Heart right ventricle (tissue), 16 donors: ENCODE results near the gene ATR. TPM values are rescaled to one million over a fixed set of nuclear protein-coding genes. Genes with fewer than 3 reads are reported as not detected.

Source experiments
- ATAC-seq, 8 donors: fragments of 200-7000 bp; cut with Tn5 transposase; one replicate each; pipeline ENCODE4 v1.9.1; 2020; ENCODE audit warnings: mild to moderate bottlenecking in 8 of 8, moderate library complexity in 8 of 8, moderate number of reproducible peaks in 1 of 8
- DNase-seq, 2 donors: peaks; one replicate each; pipeline ENCODE4 v3.0.0-alpha.2; 2020
- H3K27ac ChIP-seq, 10 donors: fragments of 200-600 bp; sonication (generic) in 2 of 10; one replicate each; pipeline versions ENCODE4 v1.5.0 to v1.8.0; 2020 to 2022; ENCODE audit warnings: mild to moderate bottlenecking in 3 of 10
- H3K27me3 ChIP-seq, 7 donors: fragments of 200-600 bp; one replicate each; pipeline ENCODE4 v1.8.0; 2021 to 2022; ENCODE audit warnings: mild to moderate bottlenecking in 2 of 7
- H3K36me3 ChIP-seq, 9 donors: fragments of 200-600 bp; sonication (generic) in 1 of 9; one replicate each; pipeline versions ENCODE4 v1.5.0 to v1.8.0; 2020 to 2022; ENCODE audit warnings: mild to moderate bottlenecking in 2 of 9
- H3K4me1 ChIP-seq, 9 donors: fragments of 200-600 bp; sonication (generic) in 1 of 9; one replicate each; pipeline versions ENCODE4 v1.5.0 to v1.8.0; 2020 to 2022; ENCODE audit warnings: mild to moderate bottlenecking in 4 of 9
- H3K4me3 ChIP-seq, 10 donors: fragments of 200-600 bp; sonication (generic) in 2 of 10; one replicate each; pipeline versions ENCODE4 v1.5.0 to v1.8.0; 2020 to 2022; ENCODE audit warnings: mild to moderate bottlenecking in 7 of 10, moderate library complexity in 2 of 10
- H3K9me3 ChIP-seq, 11 donors: fragments of 200-600 bp in 10 of 11; sonication (generic) in 2 of 11; one replicate each; pipeline versions ENCODE4 v1.5.0 to v1.8.0; 2013 to 2022; ENCODE audit warnings: mild to moderate bottlenecking in 2 of 11, control low read depth in 1 of 11, moderate library complexity in 1 of 11
- WGBS, 2 donors: extraction: QIAGEN DNeasy Blood & Tissue Kit; methylation state at CpG; one replicate each; pipeline ENCODE4 v1.1.7; 2013; ENCODE audit warnings: inconsistent platforms in 1 of 2; 5-methylcytosine and 5-hydroxymethylcytosine counted together
- intact Hi-C, 10 donors: fragments of 100-400 bp; cut with DNase I; formaldehyde crosslinking; loops; one replicate each; pipeline versions ENCODE4 v1.11.1 to v1.14.2; 2022
- polyA plus RNA-seq, 2 donors: library from polyadenylated mRNA; stranded (reverse); fragments of 200-250 nt; gene quantifications; one replicate each; pipeline ENCODE4 v1.2.3, GENCODE V29; 2013
- total RNA-seq, 10 donors: library from RNA; stranded (reverse); fragmentation: NEBNext Ultra II Directional in 3 of 10; extraction: Animal tissue kit (Norgen Biotek cat#: 25700) in 3 of 10; gene quantifications; one replicate each; pipeline versions ENCODE4 v1.2.1 to v1.2.4, GENCODE V29; 2021 to 2023
- TF ChIP-seq, protein P1 (sequence below), 9 donors: fragments of 200-600 bp; sonication (generic) in 2 of 9; IDR thresholded peaks; one replicate each; pipeline versions ENCODE4 v1.5.0 to v1.8.0; 2021 to 2022; ENCODE audit warnings: antibody characterized with exemption in 9 of 9, mild to moderate bottlenecking in 5 of 9, moderate library complexity in 1 of 9
- donor health status: Arrhythmogenic right ventricular cardiomyopathy.
- donor health status: ischemic (EF 13 %, LVEDD 7.1; RV severe dilation, severe dysfunction).
- donor health status: healthy with polysubstance abuse.
- donor health status: DM: no; HTN: yes; CAD: no.
- donor health status: DM: no; HTN: no; CAD: no.
- donor health status: ischemic (EF 25% LVEDD 6.9; RV normal size, moderate dysfunction).
- donor health status: ischemic (EF 25% LVEDD 5.7; RV mildly dilated, moderate dysfunction).
- donor health status: healthy.
- donor health status: DM: yes; HTN: yes; CAD: no.
- donor health status: Ischemic cardiomyopathy.
- donor health status: ischemic (EF 35%, LVEDD 5.7; RV mildly dilated, moderate dysfunction).
- donor health status: nonischemic (EF 11% LVEDD 7.7; RV severe dilation, severe dysfunction).
- donor health status: DM: yes; HTN: yes; CAD: no.
- donor health status: PGD.
- donor health status: ischemic (EF 29% LVEDD 5.4; RV normal size, mild dysfunction).
- donor health status: nonischemic (EF 23%, LVEDD 6.1; RV moderate dilation, normal function).

The ATR gene
- total and polyA plus RNA-seq, 12 donors = 4.8 to 19.7 (median 10.8) TPM

DNA sequence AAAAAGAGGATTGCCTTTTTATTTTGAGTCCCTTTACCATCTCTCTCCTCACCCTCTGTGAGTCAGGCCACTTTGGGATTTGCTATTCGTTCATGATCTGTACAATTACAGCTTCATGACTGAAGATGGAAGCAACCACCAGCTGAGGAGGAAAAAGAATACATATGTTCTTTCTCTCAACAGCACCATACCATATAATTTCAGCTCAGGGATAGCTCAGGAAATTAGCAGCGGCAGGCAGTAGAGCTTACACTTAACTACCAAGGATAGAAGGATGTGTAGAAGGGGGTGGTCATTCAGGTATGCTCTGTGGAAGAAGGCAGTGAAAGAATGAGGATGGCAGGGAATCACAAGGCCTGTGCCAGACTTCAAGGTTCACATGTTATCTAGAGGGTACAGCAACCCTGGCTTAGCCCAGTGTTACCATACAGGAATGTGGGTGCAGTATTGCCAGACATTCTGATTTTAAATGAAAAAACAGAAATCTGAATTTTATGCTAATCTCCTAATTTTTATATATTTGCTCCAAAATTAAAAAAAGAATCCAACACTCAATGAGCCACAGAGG, 35.6 kb upstream of the ATR start:
- ATAC-seq (no peak), DNase-seq (no peak)
- Histone ChIP-seq H3K4me1 (no peaks in the 10 kb centered on the region), H3K27ac (no peak overlapping the region), H3K36me3 (no peaks in the 10 kb centered on the region), H3K27me3 (no peaks in the 10 kb centered on the region), H3K4me3 (no peak overlapping the region), H3K9me3 (no peaks in the 10 kb centered on the region)
- WGBS, 2 donors = 80 to 85% methylated on average over 2 of the region's 2 CpGs
- intact Hi-C loops = no loop called here
- TF ChIP-seq, protein P1, sequence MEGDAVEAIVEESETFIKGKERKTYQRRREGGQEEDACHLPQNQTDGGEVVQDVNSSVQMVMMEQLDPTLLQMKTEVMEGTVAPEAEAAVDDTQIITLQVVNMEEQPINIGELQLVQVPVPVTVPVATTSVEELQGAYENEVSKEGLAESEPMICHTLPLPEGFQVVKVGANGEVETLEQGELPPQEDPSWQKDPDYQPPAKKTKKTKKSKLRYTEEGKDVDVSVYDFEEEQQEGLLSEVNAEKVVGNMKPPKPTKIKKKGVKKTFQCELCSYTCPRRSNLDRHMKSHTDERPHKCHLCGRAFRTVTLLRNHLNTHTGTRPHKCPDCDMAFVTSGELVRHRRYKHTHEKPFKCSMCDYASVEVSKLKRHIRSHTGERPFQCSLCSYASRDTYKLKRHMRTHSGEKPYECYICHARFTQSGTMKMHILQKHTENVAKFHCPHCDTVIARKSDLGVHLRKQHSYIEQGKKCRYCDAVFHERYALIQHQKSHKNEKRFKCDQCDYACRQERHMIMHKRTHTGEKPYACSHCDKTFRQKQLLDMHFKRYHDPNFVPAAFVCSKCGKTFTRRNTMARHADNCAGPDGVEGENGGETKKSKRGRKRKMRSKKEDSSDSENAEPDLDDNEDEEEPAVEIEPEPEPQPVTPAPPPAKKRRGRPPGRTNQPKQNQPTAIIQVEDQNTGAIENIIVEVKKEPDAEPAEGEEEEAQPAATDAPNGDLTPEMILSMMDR (IDR thresholded peaks at IDR 0.05) = no peak

DNA sequence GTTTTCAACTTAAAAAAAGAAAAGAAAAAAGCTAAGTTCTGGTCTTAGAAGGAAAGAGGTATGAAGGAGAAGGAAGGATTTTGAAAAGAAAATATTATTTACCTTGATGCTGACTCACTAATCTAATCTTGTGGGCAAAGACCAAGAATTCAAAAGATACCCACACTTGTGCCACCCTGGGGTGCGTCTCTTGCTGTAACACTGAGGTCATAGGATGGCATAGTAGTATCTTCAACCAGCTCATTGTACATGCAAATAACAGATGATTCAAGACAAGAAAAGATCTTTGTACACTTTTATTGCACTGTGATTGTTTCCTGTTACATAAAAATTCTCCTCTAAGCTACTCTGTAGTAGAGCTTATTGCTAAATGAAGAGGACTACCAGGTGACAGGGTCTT, 35.0 kb upstream of the ATR start:
- Histone ChIP-seq H3K4me1 (no peaks in the 10 kb centered on the region), H3K4me3 (no peak overlapping the region), H3K27me3 (no peaks in the 10 kb centered on the region), H3K27ac (no peak overlapping the region), H3K9me3 (no peaks in the 10 kb centered on the region), H3K36me3 (no peaks in the 10 kb centered on the region)
- DNase-seq = no peak
- WGBS, 2 donors = 75 to 90% methylated on average over 1 of the region's 1 CpG
- no peak for ATAC-seq
- TF ChIP-seq, protein P1 (IDR thresholded peaks at IDR 0.05) = no peak
- intact Hi-C loops = no loop called here

DNA sequence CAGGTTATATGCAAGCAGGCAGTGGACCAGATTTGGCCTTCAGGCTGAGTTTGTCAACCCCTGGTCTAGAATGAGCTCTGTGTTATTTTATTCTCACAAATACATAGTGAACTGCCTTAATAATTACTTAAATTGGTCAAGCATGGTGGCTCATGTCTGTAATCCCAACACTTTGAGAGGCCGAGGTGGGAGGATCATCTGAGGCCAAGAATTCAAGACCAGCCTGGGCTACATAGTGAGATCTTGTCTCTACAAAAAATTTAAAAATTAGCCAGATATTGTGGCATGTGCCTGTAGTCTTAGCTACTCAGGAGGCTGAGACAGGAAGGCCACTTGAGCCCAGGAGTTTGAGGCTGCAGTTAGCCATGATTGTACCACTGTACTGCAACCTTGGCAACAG, 32.7 kb upstream of the ATR start:
- DNase-seq (no peak), ATAC-seq (no peak)
- H3K4me1 ChIP-seq = no peaks in the 10 kb centered on the region
- H3K27ac ChIP-seq = no peak overlapping the region
- no peaks in the 10 kb centered on the region for H3K27me3 ChIP-seq
- intact Hi-C loops = no loop called here
- no peak overlapping the region for H3K4me3 ChIP-seq
- TF ChIP-seq, protein P1 (IDR thresholded peaks at IDR 0.05) = no peak
- WGBS, 2 donors = 91 to 95% methylated on average over 1 of the region's 1 CpG
- no peaks in the 10 kb centered on the region for H3K9me3 ChIP-seq
- no peaks in the 10 kb centered on the region for H3K36me3 ChIP-seq

DNA sequence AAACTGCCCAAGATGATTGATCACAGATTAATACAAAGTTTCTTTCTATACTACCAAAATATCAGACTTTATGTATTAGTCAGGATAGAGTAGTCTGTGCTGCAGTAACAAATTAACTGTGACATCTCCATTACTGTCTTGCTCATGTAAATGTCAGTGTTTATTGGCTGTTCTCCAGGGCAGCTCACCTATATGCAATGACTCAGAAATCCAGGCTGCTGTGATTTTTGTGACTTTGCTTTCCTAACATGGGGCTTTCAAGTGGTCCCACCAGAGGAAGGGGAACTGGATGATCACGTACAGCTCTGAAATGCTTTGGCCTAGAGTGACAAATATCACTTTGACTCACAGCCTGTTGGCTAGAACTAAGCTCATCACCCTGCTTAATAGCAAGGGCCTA, 30.6 kb upstream of the ATR start:
- TF ChIP-seq, protein P1 (IDR thresholded peaks at IDR 0.05) = no peak
- H3K4me3 ChIP-seq = no peak overlapping the region
- no peaks in the 10 kb centered on the region for H3K36me3 ChIP-seq
- H3K4me1 ChIP-seq = no peaks in the 10 kb centered on the region
- no peaks in the 10 kb centered on the region for H3K27me3 ChIP-seq
- DNase-seq = no peak
- ATAC-seq = no peak
- intact Hi-C loops = no loop called here
- H3K9me3 ChIP-seq = no peaks in the 10 kb centered on the region
- no peak overlapping the region for H3K27ac ChIP-seq
- 66 to 83% methylated on average over 1 of the region's 1 CpG for WGBS, 2 donors
